Stimulated activated naive CD8-positive, alpha-beta T cell treated with anti-CD3 and anti-CD28 coated beads, Interleukin-15, amount 100 ng/mL, for 72 hours (primary cell): ENCODE results near the gene CEP85L.

Source experiments
- ATAC-seq: fragments of 150-1000 bp; cut with Tn5 transposase; 2 replicates; pipeline ENCODE4 v1.10.0; 2021; ENCODE audit warnings: mild to moderate bottlenecking, moderate library complexity
- DNase-seq, 2 donors: peaks; one replicate each; pipeline ENCODE4 v3.0.0; 2021 to 2022
- H3K27ac Mint-ChIP-seq, 2 donors: one replicate each; pipeline ENCODE4 v1.8.0; 2022; ENCODE audit warnings: mild to moderate bottlenecking in 2 of 2, mixed read lengths in 2 of 2, moderate library complexity in 2 of 2
- H3K27me3 Mint-ChIP-seq: one replicate; pipeline ENCODE4 v1.8.0; 2022; ENCODE audit warnings: mixed read lengths
- H3K4me1 Mint-ChIP-seq: one replicate; pipeline ENCODE4 v1.8.0; 2022; ENCODE audit warnings: mild to moderate bottlenecking, mixed read lengths
- H3K4me3 Mint-ChIP-seq, 2 donors: one replicate each; pipeline ENCODE4 v1.8.0; 2022; ENCODE audit warnings: mild to moderate bottlenecking in 2 of 2, mixed read lengths in 2 of 2, moderate library complexity in 1 of 2
- H3K9me3 Mint-ChIP-seq, 2 donors: one replicate each; pipeline ENCODE4 v1.8.0; 2022; ENCODE audit warnings: mixed read lengths in 2 of 2

The CEP85L gene

DNA sequence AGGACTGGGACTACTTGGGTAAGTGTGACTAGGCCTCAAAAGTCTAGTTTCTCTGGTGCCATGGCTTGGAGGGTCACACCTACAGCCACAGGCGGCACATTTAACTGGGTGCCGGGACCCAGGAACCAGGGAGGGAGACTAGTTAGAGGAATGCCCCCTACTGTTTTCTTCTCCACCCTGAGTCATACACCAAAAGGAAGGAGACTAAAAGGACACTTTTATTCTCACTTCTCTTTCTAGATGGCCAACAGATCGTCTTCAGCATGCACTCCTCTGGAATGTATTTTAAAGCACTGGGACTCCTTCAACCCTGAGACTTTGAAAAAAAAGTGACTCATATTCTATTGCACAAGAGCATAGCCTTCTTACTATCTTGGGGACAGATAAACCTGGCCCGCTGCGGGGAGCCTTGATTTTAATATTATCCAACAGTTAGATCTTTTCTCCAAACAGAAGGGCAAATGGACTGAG is 69.9 kb downstream of the CEP85L start:
- no peak for ATAC-seq
- H3K9me3 Mint-ChIP-seq, result peaks cover 30 to 37% of the 10 kb centered on the region in 2 donors
- no peaks in the 10 kb centered on the region for H3K27me3 Mint-ChIP-seq
- no peak for DNase-seq
- H3K4me1 Mint-ChIP-seq, result peaks cover 19% of the 10 kb centered on the region
- H3K4me3 Mint-ChIP-seq, result no peak overlapping the region
- no peak overlapping the region for H3K27ac Mint-ChIP-seq

DNA sequence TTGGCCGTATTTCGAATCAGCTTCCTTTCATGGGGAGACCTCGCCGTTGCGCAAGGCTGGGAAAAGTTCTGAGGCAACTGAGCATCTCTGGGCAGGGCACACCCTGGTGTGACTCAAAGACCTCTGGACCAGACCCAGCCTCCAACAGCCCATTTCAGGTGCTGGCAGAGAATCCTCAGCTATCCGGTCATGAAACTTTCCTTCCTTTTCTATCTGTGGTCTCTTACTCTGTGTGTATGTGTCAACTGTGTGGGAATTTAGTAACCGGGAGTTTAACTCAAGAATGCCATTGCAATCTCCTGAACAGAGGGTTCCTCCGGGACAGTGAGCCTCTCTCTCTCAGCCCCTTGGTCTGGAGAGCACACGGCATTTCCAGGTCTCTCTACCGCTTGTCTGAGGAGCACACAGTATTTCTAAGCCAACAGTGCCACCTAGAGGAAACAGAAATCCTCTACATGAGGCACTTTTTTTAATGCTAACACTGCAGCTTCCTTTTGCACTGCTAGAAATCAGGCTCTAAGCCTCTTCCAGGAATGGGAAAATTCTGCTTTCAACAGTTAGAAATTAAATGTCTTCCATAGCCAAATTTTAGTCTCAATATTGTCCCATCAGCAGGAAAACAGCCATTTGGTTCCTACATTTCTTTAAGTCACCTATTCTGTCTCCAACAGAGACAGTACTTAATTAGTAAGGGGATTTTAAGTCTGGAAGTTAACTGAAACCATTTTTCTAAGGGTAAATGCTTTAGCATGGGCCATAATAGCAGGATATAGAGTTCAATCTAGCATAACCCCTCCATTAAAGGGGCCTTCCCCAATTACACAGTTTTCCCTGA is 70.6 kb downstream of the CEP85L start:
- Mint-ChIP-seq H3K27ac (peak overlapping the region in 1 of 2 donors; percentile 57), H3K9me3 (peaks cover 37 to 45% of the 10 kb centered on the region in 2 donors), H3K27me3 (no peaks in the 10 kb centered on the region), H3K4me3 (no peak overlapping the region), H3K4me1 (peaks cover 14% of the 10 kb centered on the region)
- peak; percentile 66 for ATAC-seq
- peak in 1 of 2 donors; percentile 19 for DNase-seq

DNA sequence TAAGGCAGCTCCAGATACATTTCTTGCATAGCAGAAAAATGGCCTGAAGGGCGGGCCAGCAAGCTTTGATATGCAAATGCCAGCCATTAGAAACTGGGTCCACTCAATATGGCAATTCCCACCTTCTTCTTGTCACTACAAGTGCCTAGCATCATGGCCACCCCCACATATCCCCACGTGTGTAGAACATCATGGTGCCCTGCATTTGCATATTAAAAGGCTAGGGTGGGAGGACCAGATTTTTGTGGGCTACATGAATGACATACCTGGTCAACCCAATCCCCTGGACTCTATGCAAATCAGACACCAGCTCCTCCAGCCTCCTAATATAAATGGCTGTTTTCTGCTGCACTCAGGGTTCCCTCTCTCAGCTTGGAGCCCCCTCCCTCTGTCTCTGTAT is 71.6 kb downstream of the CEP85L start:
- Mint-ChIP-seq H3K4me1 (peaks cover 14% of the 10 kb centered on the region), H3K27ac (no peak overlapping the region), H3K27me3 (no peaks in the 10 kb centered on the region), H3K4me3 (no peak overlapping the region), H3K9me3 (peaks cover 46 to 55% of the 10 kb centered on the region in 2 donors)
- no peak for ATAC-seq
- no peak for DNase-seq

DNA sequence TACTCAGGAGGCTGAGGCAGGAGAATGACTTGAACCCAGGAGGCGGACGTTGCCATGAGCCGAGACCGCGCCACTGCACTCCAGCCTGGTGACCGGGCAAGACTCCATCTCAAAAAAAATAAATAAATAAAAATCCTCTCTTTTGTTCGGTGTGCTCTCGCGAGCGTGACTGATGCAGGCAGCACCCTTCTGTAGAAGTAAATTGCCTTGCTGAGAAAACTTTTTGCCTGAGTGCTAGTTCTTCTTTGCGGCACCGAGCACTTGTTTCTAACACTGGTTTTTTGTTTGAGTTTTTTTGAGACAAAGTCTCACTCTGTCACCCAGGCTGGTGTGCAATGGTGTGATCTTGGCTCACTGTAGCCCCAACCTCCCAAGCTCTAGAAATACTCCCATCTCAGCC is 72.8 kb downstream of the CEP85L start:
- H3K9me3 Mint-ChIP-seq, result peaks cover 57 to 66% of the 10 kb centered on the region in 2 donors
- H3K27ac Mint-ChIP-seq, result no peak overlapping the region

DNA sequence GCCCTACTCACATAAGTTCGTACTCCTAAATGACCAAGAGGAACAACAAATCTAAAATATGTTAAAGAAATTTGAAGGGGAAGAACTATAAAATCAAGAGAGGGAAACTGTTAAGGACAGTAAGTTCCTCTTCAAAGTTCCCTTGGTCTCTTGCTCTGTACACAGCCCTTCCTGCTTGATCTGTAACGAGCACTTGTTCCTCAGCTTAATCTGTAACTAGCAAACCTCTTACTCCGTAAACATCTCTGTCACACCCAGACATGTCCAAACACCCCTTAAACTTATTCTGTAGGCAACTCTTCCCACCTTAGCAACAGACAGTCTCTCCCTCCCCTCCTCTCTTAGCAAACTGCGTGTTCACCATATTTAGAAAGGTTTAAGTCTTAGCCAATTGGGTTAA is 73.4 kb downstream of the CEP85L start:
- Mint-ChIP-seq H3K27me3 (no peaks in the 10 kb centered on the region), H3K4me3 (no peak overlapping the region), H3K9me3 (peaks cover 57 to 66% of the 10 kb centered on the region in 2 donors), H3K27ac (peak overlapping the region in 1 of 2 donors; percentile 19), H3K4me1 (peaks cover 14% of the 10 kb centered on the region)
- DNase-seq, result no peak
- ATAC-seq, result no peak

More for the DNA sequence above, 72.8 kb downstream of the CEP85L start:
- Mint-ChIP-seq H3K27me3 (no peaks in the 10 kb centered on the region), H3K4me1 (peaks cover 14% of the 10 kb centered on the region), H3K4me3 (no peak overlapping the region)
- DNase-seq (no peak), ATAC-seq (no peak)

DNA sequence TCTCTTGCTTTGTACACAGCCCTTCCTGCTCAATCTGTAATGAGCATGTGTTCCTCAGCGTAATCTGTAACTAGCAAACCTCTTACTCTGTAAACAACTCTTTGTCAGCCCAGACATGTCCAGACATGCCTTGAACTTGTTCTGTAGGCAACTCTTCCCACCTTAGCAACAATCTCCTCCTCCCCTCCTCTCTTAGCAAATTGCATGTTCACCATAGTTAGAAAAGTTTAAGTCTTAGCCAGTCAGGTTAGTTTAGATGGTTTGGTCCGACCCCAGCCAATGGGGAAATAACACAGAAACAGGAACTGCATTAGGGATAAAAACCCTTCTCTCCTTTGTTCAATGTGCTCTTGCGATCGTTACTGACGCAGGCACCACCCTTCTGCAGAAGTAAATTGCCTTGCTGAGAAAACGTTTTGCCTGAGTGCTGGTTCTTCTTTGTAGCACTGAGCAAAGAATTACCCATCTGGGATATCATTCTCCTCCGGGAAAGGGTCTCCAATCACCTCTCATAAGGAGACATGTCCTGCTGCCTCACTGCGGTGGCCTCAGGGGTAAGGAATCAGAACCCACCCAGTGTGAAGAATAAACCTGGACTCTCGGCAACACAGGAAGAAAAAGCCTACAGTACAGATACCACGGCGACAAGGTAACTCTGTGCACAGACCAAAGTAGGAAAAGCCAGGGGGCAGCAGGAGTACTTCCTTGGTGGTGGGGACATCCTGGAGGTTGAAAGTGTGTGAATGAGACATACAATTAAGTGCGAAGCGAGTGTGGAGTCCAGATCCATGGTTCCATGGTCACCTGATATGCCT is 77.1 kb downstream of the CEP85L start:
- Mint-ChIP-seq H3K4me1 (peaks cover 7% of the 10 kb centered on the region), H3K27me3 (no peaks in the 10 kb centered on the region), H3K27ac (peak overlapping the region; percentile 35 to 94), H3K9me3 (peaks cover 44 to 48% of the 10 kb centered on the region in 2 donors), H3K4me3 (no peak overlapping the region)
- no peak for ATAC-seq
- DNase-seq, result no peak

DNA sequence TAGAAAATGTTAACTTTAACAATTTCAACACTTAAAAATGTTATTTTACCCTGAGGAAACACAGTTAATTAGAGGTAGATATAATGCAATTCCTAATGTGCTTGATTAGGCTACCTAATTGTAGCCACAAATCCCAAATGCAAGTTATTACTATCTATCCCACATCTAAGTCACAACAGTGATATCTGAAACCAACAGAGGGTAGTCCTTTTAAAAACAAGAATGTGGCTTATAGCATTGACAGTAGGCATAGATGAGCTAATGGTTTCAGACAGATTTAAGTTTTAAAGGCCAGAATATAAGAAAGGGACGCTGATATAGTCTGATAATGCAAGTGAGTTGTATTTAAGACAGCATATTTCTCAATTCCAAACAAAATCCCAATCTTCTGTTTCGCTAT is 80.3 kb downstream of the CEP85L start:
- H3K27me3 Mint-ChIP-seq, result no peaks in the 10 kb centered on the region
- no peak overlapping the region for H3K27ac Mint-ChIP-seq

DNA sequence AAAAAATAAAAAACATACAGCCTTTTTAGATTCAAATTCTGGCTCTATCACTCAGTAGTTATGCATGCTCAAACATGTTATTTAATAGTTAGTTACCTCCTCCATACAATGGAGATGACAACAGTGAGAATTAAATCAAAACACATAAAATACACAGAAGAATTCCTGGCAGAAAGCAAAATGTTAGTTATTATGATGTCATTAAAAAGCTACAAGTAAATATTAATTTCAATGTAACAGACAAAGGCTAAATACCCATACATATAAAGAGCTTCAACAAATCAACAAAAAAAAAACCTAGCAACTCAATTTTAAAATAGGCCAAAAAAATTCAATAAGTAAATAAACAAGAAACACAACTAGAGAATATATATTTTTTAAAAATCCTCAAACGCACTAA is 81.9 kb downstream of the CEP85L start:
- H3K27me3 Mint-ChIP-seq, result no peaks in the 10 kb centered on the region
- H3K4me3 Mint-ChIP-seq, result no peak overlapping the region
- ATAC-seq (no peak), DNase-seq (no peak)
- H3K4me1 Mint-ChIP-seq, result peaks cover 29% of the 10 kb centered on the region
- H3K27ac Mint-ChIP-seq, result no peak overlapping the region
- peaks cover 8 to 9% of the 10 kb centered on the region in 2 donors for H3K9me3 Mint-ChIP-seq

More for the DNA sequence above, 80.3 kb downstream of the CEP85L start:
- peak; percentile 48 for ATAC-seq
- Mint-ChIP-seq H3K4me3 (no peak overlapping the region), H3K9me3 (peaks cover 23 to 25% of the 10 kb centered on the region in 2 donors), H3K4me1 (peaks cover 18% of the 10 kb centered on the region)
- no peak for DNase-seq

DNA sequence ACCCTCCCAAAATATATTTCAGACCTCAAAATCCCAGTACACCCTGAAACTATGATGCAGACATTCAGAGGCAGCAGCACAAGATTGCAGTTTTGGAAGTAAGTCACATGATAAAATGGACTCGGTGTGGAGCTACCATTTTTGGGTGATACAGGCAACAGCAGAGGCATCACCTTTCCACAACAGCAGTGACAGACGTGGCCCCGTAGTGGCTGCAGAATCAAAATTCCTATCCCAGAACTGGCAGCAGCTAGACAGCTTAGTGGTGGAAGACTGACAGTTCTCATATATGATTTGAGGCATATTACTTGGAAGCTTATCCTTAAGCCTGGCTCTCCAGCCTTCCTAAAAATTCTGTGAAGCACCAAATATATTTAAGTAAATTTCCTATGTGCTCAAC is 83.4 kb downstream of the CEP85L start:
- DNase-seq (no peak), ATAC-seq (no peak)
- H3K4me3 Mint-ChIP-seq, result no peak overlapping the region
- no peaks in the 10 kb centered on the region for H3K9me3 Mint-ChIP-seq
- peaks cover 29% of the 10 kb centered on the region for H3K4me1 Mint-ChIP-seq
- no peaks in the 10 kb centered on the region for H3K27me3 Mint-ChIP-seq
- H3K27ac Mint-ChIP-seq, result no peak overlapping the region

DNA sequence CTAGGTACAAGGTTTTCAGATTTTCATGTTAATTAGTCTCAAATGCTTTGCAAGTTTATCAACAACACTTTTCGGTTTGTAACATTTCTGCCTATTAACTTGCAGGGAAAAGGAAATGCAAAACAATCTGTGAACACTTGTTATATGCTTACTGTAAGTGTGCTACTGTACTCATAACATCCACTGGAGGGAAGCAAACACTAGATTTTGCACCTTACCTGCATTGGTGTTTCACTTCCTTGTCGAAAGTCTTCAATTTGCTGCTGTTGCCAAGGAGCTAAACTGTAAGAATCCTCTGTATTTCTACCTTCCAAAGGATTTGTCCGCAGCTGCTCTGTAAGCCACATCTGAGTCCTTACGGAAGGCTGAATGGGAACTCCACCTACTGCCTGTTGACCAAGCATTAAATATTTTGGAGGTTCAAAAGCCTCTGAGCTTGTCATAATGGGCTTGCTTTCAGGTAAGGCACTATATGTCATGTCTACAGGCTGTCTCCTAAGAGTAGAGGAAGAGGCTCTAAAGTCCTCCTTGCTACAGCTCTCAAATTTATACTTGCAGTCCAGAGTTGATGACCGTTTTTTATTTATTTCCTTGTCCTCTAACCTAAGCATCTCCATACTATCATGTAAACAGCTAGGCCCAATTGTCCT is 86.0 kb downstream of the CEP85L start:
- peaks cover 29% of the 10 kb centered on the region for H3K4me1 Mint-ChIP-seq
- no peaks in the 10 kb centered on the region for H3K27me3 Mint-ChIP-seq
- H3K27ac Mint-ChIP-seq, result no peak overlapping the region
- ATAC-seq, result peak; percentile 92
- DNase-seq, result peak in 1 of 2 donors; percentile 21
- no peaks in the 10 kb centered on the region for H3K9me3 Mint-ChIP-seq
- H3K4me3 Mint-ChIP-seq, result no peak overlapping the region

DNA sequence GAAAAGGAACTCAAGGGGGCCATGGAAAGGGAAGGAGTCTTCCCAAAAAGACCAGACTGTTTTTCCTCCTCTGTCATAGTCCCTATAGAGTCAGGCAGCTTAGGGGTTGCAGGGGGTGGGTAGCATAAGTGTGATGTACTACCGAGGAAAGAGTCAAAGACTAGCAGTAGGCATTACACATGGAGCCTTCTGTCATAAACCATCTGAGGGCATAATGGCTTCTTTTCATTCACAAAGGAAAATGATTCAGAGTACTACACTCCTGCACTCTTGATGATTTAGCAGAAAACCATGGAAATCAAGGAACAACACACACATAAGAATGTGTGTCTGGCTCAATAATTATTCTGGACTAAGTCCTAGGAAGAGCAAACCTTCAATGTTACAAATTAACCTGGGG is 88.4 kb downstream of the CEP85L start:
- DNase-seq (no peak), ATAC-seq (no peak)
- Mint-ChIP-seq H3K9me3 (no peaks in the 10 kb centered on the region), H3K4me1 (peaks cover 38% of the 10 kb centered on the region), H3K27me3 (no peaks in the 10 kb centered on the region), H3K27ac (peak overlapping the region in 1 of 2 donors; percentile 35), H3K4me3 (no peak overlapping the region)

DNA sequence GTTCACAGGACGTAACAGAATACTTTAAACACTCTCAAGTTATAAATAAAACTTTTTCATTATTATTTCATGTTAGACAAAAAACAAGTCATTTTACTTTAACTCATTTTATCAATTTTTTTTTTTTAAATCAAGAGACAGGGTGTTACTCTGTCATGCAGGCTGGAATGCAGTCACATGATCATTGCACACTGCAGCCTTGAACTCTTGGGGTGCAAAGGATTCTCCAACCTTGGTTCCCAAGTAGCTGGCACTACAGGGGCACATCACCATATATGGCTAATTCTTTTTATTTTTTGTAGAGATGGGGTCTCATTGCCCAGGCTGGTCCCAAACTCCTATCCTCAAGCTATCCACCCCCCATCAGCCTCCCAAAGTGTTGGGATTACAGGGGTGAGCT is 89.1 kb downstream of the CEP85L start:
- Mint-ChIP-seq H3K4me3 (no peak overlapping the region), H3K27me3 (no peaks in the 10 kb centered on the region), H3K27ac (no peak overlapping the region), H3K4me1 (peaks cover 42% of the 10 kb centered on the region), H3K9me3 (no peaks in the 10 kb centered on the region)
- ATAC-seq, result no peak
- DNase-seq, result no peak

DNA sequence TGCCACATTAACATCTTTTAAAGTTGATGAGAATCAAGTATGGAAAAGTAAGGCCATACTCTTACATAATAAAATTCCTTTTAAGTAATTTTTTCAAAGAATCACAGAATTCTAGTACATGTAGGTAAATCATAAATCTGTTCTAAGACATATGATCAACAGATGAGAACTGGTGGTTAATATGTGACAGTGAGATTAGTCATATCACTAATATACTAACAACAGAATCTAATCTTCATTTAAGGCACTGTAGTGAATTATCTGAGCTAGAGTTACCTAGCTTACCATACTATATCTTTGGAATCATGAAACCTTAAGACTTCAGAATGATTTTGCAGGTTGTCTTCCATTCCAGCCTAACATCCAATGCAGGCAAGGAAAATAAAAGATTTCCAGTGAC is 91.7 kb downstream of the CEP85L start:
- DNase-seq, result no peak
- Mint-ChIP-seq H3K4me1 (peaks cover 45% of the 10 kb centered on the region), H3K27me3 (no peaks in the 10 kb centered on the region), H3K4me3 (no peak overlapping the region), H3K9me3 (no peaks in the 10 kb centered on the region), H3K27ac (peak overlapping the region; percentile 42 to 88)
- ATAC-seq, result peak; percentile 67

DNA sequence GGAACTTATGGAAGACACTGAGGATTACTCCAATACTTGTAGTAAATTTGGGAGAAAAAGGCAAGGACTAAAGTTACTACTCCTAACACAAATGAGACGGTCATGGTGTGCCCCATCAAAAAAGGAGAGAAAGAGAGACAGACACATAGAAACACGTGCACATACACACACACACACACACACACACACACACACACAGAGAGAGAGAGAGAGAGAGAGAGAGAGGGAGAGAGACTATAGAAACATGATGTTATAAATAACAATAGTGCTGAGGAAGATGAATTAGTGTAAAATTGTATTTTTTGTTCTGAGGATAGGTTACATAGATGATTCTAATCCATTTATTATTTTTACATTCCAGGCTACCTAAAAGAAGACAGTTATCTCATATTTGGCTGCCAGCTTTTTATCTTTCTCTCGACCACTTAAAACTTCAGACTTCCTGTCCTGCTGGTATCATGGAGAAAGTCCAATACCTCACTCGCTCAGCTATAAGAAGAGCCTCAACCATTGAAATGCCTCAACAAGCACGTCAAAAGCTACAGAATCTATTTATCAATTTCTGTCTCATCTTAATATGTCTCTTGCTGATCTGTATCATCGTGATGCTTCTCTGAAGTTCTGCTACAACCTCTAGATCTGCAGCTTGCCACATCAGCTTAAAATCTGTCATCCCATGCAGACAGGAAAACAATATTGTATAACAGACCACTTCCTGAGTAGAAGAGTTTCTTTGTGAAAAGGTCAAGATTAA is 92.8 kb downstream of the CEP85L start:
- peaks cover 49% of the 10 kb centered on the region for H3K4me1 Mint-ChIP-seq
- peak overlapping the region; percentile 88 to 94 for H3K27ac Mint-ChIP-seq
- H3K9me3 Mint-ChIP-seq, result no peaks in the 10 kb centered on the region
- DNase-seq (peak in 1 of 2 donors; percentile 27), ATAC-seq (peak; percentile 98)
- peak overlapping the region; percentile 64 to 71 for H3K4me3 Mint-ChIP-seq
- H3K27me3 Mint-ChIP-seq, result no peaks in the 10 kb centered on the region

DNA sequence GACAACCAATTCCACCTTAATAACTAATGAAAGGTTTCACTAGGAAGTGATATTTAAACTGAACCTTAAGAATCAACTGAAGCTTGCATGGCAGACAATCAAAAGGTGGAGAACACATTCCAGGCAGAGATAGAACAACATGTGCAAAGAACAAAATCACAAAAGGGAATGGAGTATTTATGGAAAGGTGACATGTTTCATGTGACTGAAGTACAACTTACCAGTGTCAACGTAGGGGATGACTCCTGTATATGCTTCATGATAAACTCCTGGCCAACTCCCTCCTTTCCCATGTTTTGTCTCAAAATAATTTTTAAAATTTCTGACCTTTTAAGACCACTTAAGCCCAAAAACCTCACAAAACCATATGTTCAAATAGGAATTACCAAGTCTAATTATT is 96.7 kb downstream of the CEP85L start:
- no peaks in the 10 kb centered on the region for H3K9me3 Mint-ChIP-seq
- peaks cover 61% of the 10 kb centered on the region for H3K4me1 Mint-ChIP-seq
- no peaks in the 10 kb centered on the region for H3K27me3 Mint-ChIP-seq
- ATAC-seq (no peak), DNase-seq (no peak)
- no peak overlapping the region for H3K27ac Mint-ChIP-seq
- no peak overlapping the region for H3K4me3 Mint-ChIP-seq
